GM19372 (cell line): ENCODE measurements around the gene GRM1.

Source experiments
- ATAC-seq: cut with Tn5 transposase; IDR thresholded peaks from one replicate; pipeline ENCODE4 v1.9.1; 2021; ENCODE audit warnings: mild to moderate bottlenecking, low read depth, moderate library complexity; ENCODE audit not compliant: unreplicated experiment

GRM1 gene

GRCh38 chr6:146433881-146434731 lies 405.2 kb downstream of the GRM1 start:
- ATAC-seq = no peak

GRCh38 chr6:146434732-146435390 lies 406.0 kb downstream of the GRM1 start:
- no peak for ATAC-seq

GRCh38 chr6:146441907-146442306 lies 413.0 kb downstream of the GRM1 start:
- no peak for ATAC-seq

GRCh38 chr6:146444189-146444588 lies 415.3 kb downstream of the GRM1 start:
- ATAC-seq = no peak

GRCh38 chr6:146445233-146445632 lies 416.4 kb downstream of the GRM1 start:
- no peak for ATAC-seq

GRCh38 chr6:146456886-146457285 lies 428.0 kb downstream of the GRM1 start:
- no peak for ATAC-seq

GRCh38 chr6:146460941-146461340 lies 432.1 kb downstream of the GRM1 start:
- no peak for ATAC-seq

GRCh38 chr6:146470091-146470770 lies 441.4 kb downstream of the GRM1 start:
- ATAC-seq = no peak

- ATAC-seq = no peak
Observed at GRCh38 chr6:146472918-146473317, 444.1 kb downstream of the GRM1 start.

GRCh38 chr6:146481527-146481926 lies 452.7 kb downstream of the GRM1 start:
- ATAC-seq = no peak

- ATAC-seq = no peak
Observed at GRCh38 chr6:146484411-146484810, 455.5 kb downstream of the GRM1 start.
